ENCODE measurements around the gene P2RX4.

Gene P2RX4

GRCh38 chr12:121230538-121230907 lies 20.6 kb downstream of the P2RX4 start:
- no peak for TF ChIP-seq CTCF (IDR thresholded peaks at IDR 0.05; ENCODE audit: extremely low read depth, missing control alignments)
- no peak for DNase-seq (ENCODE audit: low spot score)

GRCh38 chr12:121232163-121232562 lies 22.2 kb downstream of the P2RX4 start:
- no peak for DNase-seq (ENCODE audit: low spot score)
- TF ChIP-seq CTCF (IDR thresholded peaks at IDR 0.05; ENCODE audit: extremely low read depth, missing control alignments) = no peak

GRCh38 chr12:121232977-121233627 lies 23.2 kb downstream of the P2RX4 start:
- no peak for TF ChIP-seq CTCF (IDR thresholded peaks at IDR 0.05; ENCODE audit: extremely low read depth, missing control alignments)
- no peak for DNase-seq (ENCODE audit: low spot score)

- DNase-seq (ENCODE audit: low spot score) = no peak
Measured at GRCh38 chr12:121233628-121234020, 23.7 kb downstream of the P2RX4 start.

GRCh38 chr12:121236776-121237175 lies 26.8 kb downstream of the P2RX4 start:
- TF ChIP-seq CTCF (IDR thresholded peaks at IDR 0.05; ENCODE audit: extremely low read depth, missing control alignments) = no peak
- DNase-seq (ENCODE audit: low spot score) = no peak

More at GRCh38 chr12:121233628-121234020, 23.7 kb downstream of the P2RX4 start:
- no peak for TF ChIP-seq CTCF (IDR thresholded peaks at IDR 0.05; ENCODE audit: extremely low read depth, missing control alignments)

- no peak for TF ChIP-seq CTCF (IDR thresholded peaks at IDR 0.05; ENCODE audit: extremely low read depth, missing control alignments)
- DNase-seq (ENCODE audit: low spot score) = no peak
Measured at GRCh38 chr12:121237415-121237814, 27.5 kb downstream of the P2RX4 start.

GRCh38 chr12:121238086-121238485 lies 28.2 kb downstream of the P2RX4 start:
- TF ChIP-seq CTCF (IDR thresholded peaks at IDR 0.05; ENCODE audit: extremely low read depth, missing control alignments) = no peak
- DNase-seq (ENCODE audit: low spot score) = no peak
